HG03469 (cell line): ENCODE measurements around the gene ACADVL.

Experiments used
- ATAC-seq: cut with Tn5 transposase; IDR thresholded peaks from one replicate; pipeline ENCODE4 v1.9.1; 2021; ENCODE audit warnings: mild to moderate bottlenecking, moderate library complexity, moderate number of reproducible peaks; ENCODE audit not compliant: unreplicated experiment

The ACADVL gene

GRCh38 chr17:7191069-7191468, 28.7 kb upstream of the ACADVL start:
- ATAC-seq: no peak

GRCh38 chr17:7191571-7192270, 28.0 kb upstream of the ACADVL start:
- no peak for ATAC-seq

GRCh38 chr17:7192271-7192937, 27.3 kb upstream of the ACADVL start:
- no peak for ATAC-seq

DNA sequence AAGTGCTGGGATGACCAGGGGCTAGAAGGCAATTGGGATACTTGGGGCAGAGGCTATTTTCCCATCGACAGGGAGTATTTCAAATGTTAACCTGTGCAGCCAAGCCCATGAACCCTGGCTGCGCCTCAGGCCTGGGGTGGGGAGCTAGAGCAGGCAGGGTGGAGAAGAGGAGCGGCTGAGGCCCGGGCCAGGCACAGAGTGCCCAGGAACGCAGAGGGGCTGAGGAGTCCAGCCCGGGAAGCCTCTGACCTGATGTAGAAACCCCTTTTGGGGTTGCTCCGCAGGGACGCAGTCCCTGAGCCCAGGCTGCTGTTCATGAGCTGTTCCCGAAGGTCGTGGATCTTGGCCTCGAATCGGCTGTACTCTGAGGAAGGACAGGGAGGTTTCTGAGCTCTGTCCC, 23.8 kb upstream of the ACADVL start:
- ATAC-seq: no peak

GRCh38 chr17:7196651-7197401, 22.9 kb upstream of the ACADVL start:
- no peak for ATAC-seq

- no peak for ATAC-seq
Observed at GRCh38 chr17:7203391-7203790, 16.3 kb upstream of the ACADVL start.

DNA sequence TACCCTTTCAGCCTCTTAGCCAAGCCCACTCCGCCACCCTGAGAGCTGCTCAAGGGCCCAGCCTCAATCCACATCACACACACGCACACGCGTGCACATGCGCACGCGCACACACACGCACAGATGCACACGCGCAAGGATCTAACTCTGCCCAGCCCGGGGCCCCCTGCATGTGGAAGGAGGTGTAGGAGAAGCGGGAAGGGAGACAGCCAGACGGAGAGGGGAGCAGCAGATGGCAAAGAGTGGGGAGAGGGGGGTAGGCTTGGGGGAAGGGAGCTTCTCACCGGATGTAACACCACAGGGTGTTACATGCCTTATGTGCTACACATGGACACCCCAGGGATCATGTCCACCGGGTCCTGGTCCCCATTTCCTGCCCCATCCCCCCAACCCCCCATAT, 15.4 kb upstream of the ACADVL start:
- no peak for ATAC-seq

DNA sequence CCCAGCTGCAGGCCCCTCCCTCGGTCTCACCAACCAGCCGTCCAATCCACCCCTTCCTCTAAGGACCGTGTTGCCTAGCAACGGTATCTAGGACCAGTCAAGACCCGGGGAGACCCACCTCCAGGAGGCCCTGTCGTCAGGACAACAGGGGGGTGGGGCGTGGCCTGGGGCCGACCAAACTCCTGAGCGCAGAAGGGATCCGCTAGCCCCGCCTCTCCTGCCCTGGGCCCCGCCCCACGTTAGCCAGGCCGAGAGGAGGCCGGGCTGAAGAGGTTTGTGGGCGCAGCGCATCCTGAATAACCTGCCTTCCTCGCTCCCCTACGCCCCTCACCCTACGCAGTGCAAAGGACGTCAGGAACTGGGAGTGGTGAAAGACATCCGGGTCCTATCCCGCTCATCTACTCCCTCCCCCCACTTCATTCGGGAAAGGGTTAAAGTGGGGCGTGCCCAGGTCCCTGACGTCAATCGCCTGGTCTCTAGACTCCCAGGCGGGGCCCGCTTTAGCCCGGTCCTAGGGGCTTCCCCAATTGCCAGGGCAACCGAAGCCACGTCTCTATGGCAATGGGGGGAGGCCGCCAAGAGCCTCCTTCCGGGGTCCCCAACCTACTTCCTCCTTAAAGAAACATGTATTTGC, 14.8 kb upstream of the ACADVL start:
- peak; percentile 64 for ATAC-seq

DNA sequence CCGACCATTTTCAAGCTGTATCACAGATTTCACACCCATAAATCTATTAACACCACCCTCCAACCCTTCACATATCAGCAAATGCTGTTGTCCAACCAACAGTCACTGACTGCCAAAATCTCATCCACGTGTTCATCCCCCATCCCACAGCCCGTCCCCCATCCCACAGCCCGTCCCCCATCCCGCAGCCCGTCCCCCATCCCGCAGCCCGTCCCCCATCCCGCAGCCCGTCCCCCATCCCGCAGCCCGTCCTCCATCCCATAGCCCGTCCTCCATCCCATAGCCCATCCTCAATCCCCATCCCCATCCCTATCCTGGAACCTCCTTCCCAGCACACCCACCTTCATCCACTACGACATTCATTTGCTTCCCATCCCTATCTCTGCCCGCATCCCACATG, 14.2 kb upstream of the ACADVL start:
- no peak for ATAC-seq

DNA sequence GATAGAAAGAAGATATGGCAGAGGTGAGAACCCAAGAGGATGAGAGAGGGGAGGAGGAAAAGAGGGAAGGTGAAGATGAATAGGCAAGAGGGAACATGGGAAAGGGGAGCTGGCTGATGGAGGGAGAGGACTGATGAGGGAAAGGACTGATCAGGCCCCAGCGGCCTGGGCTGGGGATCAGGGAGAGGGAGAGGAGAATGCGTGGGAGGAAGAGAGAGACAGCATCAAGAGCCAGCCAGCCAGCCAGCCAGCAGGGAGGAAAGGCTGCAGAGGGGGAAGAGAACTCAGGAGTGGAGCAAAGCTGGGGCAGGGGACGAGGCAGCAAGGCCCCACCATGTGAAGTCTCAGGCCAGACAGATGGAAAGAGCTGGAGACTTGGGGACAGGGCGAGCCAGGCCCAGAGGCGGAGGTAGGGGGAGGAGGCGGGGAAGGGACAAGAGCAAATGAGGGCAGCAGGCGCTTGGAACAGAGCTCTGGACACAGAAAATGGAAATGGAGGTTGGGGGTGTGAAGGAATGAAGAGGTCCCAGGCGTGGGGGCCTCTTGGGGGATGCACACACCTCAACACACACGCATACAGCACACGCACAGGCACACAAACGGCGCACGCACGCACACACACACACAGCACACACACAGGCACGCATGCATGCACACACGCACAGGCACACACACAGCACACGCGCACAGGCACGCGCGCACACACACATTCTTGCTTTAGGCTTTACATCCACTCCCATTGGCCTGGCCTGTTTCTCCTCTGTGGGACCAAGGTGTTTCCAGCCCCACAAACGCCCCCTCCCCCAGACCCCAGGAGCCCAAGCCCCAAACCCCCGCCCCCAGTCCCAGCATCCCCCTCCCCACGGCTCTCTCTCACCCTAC, 12.4 kb upstream of the ACADVL start:
- ATAC-seq: no peak

DNA sequence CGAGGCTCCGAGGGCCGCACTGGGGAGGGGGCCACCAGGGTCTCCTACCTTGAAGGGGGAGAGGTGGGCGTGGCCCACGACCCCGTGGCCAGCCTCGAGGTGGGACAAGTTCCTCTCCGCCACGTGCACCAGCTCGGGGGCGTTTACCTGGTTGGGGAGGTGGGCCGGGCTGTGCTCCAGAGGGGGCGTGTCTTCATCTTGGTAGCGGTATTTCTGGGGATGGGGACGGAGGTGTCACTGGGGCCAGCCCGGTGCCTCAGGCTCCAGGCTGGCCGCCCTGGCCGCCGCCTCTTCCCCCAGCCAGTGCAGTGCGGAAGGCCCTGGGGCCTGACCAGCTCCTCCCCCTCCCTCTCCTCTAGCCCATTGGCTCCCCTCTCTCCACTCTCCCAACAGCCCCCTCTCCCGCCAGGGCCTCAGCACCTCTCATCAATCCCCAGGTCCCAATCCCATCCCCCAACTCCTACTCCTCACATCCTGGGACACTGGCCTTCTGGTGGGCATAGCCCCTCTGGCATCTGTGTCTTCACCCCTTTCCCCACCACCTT, 11.6 kb upstream of the ACADVL start:
- ATAC-seq: no peak

GRCh38 chr17:7208754-7209460, 10.8 kb upstream of the ACADVL start:
- no peak for ATAC-seq

GRCh38 chr17:7211491-7212273, 8.1 kb upstream of the ACADVL start:
- no peak for ATAC-seq

DNA sequence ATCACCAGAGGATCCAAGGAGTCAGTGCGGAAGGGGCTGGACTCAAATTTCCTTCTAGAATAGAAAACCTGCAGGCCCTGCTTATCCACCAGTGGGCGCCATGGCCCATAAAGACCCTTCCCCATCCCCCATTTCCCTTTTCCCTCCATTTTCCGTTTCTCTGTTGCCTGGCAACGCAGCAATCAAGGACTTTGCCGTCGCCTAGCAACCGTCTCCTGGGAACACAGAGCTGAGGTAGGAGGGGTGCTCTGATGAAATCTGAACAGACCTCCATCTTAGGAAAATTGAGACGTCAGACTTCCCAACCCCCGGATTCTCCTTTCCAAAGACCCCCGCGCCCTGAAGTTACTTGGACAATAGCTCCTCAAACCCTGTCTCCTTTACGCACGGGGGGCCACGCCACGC, 5.8 kb upstream of the ACADVL start:
- no peak for ATAC-seq

DNA sequence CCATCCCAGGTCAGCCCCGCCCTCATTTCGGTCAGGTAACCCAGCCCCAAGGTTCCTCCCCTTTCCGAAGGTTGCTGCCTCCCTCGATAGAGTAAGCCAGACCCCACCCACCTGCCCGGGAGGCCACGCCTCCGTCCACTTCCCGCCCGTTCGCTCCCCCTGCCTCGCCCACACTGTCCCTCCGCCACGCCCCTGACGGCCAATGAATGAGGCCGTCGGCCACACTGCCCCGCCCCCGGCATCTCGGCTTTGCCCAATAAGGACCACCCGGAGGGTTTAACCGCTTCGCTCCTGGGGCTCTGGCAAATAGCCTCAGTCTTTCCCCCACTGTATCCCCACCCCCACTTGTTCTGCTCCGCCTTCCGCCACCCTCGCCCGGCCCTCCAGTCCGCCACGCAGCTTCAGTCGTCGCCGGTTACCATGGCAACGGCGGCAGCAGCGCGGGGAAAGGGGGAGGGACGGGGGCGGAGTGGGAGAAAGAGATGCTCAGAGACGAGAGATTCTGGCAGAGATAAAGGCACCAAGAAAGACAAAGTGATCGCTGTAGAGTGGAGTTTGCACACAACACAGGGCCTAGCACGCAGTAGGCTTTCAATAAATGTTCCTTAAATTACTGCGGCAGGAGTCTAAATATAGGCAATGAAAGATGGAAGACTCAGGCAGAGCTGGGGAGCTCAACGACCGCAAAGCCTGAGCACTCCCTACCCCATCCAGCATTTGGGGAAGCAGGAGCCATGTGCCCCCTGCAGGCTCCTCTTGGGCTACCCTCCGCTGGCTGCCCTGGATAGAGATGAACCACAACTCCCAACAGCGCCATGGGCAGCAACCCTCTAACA, 5.2 kb upstream of the ACADVL start:
- peak; percentile 44 for ATAC-seq

DNA sequence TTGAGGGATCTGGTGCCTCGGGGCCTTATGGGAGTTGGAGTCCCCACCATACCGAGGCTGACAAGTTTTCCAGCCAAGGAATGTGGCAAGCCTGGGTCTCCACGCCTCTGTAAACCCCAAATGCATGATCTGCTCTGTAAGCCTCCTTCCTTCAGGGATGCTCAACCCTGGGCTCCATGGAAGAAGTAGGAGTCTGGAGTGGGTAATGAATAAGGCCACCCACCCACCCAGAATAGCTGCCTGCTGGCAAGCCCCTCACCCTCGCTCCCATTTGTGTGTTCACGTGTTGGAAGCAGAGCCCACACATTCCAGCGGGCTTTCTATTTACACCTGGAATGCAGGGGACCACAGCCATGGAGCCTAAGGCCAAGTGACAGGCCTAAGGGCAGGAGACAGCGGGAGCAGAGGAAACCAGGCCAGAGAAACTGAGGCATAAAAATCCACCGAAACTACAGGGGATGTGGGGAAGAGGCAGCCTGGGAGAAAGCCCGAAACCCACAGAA, 4.6 kb upstream of the ACADVL start:
- ATAC-seq: no peak

GRCh38 chr17:7215652-7216180, 4.0 kb upstream of the ACADVL start:
- no peak for ATAC-seq
